ENCODE data around the gene OBP2B.
"Not testable (repeated sequence)": the region's sequence is repeated elsewhere in the genome, so short reads cannot be mapped to it uniquely, and the experiment has no call there.

Gene OBP2B

GRCh38 chr9:133221177-133221809, 12.2 kb upstream of the OBP2B start:
- FAIRE-seq, result no peak

DNA sequence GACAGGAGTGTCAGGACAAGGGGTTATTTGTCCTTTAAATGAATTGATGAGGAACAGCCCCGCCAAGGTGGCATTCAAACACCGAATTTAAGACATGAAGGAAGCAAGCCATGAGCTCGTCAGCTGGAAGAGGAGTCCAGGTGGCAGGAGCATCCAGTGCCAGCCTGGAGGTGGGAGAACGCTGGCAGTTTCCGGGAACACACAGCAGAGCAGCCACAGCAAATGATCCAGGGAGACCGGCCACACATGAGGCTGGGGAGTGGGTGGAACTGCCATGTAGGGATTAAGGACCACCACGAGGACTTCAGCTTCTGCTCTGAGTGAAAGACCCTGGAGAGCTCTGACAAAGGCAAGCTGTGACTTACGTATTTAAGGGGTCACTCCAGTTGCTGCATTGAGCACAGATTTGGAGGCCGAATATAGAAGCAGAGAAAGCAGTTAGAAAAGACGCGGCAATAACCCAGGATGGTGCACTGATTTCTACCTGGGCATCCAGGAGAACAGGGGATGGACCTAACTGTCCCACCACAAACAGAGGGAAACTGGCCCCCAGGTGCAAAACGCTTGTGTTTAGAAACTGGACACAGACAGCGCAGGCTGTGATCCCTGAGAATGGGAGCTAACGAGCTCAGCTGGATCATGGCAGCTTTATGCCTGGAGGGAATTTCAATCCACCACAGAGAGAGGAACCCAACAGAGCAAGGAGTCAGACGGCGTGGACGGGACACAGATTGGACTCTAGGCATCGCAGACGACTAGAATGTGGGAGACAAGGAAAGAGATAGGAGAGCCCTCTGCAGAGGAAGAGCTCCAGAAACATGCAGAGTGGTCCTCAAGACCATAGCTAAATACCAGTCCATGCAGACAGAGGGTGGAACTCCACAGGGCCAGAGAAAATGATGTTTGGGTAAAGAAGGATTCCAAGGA, 9.3 kb upstream of the OBP2B start:
- not testable (repeated sequence) for FAIRE-seq

DNA sequence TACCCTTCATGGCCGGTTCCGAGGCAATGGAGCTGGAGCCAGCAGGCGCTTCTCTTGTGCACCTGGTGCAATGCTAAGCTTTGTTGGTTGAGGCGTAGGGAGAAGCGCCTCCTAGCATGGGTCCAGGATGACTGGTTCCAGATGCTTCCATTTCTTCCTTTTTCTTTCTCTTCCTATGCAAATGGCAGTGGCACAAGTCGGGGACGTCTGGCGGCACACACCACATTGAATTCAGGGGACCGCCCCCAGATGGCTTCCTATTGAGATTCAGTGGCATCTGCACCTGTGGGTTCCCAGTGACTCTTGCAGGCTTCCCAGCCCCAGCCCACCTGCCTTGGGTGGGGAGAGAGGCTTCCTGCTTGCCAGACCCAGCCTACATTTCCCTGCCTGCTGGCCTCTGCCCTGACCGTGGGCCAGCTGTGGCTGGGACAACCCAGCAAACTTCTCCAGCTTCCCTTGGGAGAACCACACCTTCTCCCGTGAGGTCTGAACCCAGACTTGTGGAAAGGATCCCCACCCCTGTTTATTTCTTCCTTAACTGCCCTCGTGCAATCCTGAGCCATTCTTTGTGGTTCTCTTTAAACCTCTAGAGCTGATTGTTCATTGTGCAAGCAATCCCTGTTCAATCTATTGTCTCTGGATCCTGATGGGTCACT, 8.4 kb upstream of the OBP2B start:
- FAIRE-seq, result not testable (repeated sequence)

DNA sequence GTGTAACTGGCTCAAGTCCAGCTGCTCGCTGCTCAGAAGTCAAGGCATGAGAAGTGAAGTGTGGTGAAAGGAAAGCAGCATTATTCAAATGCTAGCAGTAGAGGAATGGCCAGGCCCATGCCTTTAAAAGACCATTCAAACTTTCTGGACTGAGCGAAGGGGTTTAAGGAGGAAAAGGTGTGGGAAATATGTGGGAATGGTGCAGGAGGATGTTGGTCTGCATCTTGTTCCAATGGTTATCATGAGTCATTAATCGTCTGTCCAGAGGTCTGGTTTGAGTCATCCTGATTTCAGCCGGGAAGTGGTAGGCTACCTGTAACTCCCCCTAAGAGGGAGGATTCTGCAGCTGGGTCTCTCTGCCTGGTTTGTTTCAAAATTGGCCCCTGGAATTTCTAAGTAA, 5.2 kb upstream of the OBP2B start:
- FAIRE-seq, result not testable (repeated sequence)

- FAIRE-seq, result no peak
Observed at GRCh38 chr9:133210609-133211008, 1.6 kb upstream of the OBP2B start.

GRCh38 chr9:133210202-133210532, 1.1 kb upstream of the OBP2B start:
- FAIRE-seq, result no peak

GRCh38 chr9:133209327-133210201, 514 bp upstream of the OBP2B start:
- not testable (repeated sequence) for FAIRE-seq

GRCh38 chr9:133208171-133208879, 725 bp downstream of the OBP2B start:
- FAIRE-seq, result not testable (repeated sequence)

DNA sequence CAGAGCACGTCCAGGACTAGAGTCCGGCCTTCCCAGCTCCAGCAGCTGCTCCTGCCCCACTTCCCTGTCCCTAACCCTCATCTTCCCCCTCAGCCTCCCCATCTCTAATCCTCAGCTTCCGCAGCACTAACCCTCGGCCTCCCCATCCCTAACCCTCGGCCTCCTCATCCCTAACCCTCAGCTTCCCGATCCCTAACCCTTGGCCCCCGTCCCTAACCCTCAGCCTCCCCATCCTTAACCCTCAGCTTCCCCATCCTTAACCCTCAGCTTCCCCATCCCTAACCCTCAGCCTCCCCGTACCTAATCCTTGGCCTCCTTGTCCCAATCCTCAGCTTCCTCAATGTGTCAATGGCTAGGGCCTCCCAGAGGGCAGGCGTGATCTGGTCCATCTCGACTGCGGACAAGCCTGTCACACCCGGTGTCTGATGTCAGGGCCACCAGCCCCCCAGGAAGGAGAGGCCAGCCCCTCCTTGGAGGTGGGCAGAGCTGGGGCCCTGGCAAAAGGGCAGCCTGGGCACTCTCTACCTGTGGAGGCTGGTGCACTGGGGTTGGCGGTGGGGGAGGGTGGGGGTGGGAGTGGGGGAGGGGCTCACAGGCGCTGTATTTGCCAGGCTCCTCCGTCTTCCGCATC, 1.4 kb downstream of the OBP2B start:
- FAIRE-seq, result no peak

DNA sequence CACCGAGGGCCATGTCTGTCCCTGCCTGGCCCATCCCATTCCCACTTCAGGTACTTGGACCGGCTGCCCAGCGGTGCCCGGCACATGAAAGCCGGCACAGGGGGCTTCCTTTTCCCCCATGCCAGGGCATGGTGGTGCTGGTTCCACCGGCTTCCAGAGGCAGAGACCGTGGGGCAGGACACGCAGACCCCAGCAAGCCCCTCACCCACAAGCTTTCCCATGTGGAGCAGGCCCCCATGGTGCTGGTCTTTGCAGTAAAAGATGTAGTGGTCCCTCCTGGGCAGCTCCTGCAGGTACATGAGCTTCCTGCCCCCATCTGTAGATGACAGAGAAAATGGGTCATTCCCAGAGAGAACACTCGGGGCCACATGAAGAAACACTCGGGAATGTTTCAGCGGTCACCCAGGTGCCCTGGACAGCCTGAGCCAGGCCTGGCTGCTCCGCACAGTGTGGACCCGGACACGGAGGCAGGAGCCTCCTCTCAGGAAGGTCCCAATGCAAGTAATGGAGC, 2.0 kb downstream of the OBP2B start:
- FAIRE-seq, result no peak

GRCh38 chr9:133205996-133206931, 2.8 kb downstream of the OBP2B start:
- FAIRE-seq, result no peak

DNA sequence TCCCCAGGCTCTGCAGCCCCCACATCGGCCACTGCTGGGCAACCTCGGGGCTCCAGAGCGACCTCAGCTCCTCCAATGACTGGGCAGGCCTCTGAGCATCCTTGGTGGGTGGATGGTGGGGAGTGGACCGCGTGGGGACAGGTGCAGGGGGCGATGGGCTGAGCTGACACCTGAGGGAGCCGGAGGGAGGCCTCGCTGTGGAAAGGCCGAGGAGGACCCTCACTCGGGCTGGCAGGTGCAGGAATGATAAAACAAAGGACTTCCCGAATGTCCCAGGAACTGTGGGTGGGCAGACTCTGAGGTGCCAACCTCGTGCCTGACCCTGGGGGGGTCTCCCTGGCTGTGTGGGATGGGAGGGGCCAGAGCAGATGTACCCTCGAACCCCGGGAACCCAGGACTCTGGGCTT, 3.6 kb downstream of the OBP2B start:
- FAIRE-seq, result not testable (repeated sequence)

GRCh38 chr9:133204993-133205336, 4.1 kb downstream of the OBP2B start:
- FAIRE-seq, result no peak

GRCh38 chr9:133204335-133204992, 4.6 kb downstream of the OBP2B start:
- no peak for FAIRE-seq

DNA sequence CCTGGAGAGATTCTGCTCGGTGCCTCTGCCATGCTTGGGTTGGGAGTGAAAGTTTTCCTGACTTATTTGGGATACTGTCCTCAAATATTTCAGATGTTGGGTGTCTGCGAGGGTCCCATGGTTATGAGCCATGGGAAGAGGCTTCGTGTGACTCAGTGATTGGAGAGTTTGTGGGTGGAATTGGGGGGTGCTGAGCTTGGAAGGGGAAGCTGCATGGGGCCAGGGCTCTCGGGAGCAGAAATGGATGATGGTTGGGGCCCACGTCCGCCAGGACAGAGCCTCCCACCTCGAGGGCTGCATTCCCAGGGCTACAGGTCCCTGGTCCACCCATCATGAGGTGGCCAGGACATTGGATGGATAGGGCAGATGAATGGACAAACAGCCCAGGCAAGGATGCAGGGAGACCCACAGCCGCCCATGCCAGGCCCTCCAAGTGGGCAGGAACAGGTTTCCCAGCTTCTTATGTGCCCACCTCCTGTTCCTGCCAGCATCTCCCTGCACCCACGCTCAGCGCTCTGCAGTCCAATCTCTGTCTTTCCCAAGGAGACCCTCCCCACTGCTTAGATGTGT, 5.5 kb downstream of the OBP2B start:
- no peak for FAIRE-seq

GRCh38 chr9:133202688-133203453, 6.2 kb downstream of the OBP2B start:
- no peak for FAIRE-seq

DNA sequence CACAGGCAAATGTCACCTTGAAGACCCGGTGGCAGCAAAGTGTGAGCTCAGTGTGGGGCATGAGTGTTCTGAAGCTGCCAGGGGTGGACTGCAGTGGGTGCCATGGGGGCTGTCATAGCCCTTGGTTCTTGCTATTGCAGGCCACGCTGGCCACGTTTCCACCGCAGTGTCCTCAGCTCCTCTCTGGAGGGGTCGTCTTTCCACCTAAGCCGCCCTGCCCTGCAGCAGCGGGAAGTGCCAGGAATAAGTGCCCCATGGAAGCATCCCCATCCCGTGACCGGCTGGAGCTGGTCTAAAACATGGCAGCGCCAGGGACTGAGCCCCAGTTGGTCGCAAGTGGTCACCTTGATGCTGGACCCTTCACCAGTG, 6.9 kb downstream of the OBP2B start:
- FAIRE-seq, result no peak

DNA sequence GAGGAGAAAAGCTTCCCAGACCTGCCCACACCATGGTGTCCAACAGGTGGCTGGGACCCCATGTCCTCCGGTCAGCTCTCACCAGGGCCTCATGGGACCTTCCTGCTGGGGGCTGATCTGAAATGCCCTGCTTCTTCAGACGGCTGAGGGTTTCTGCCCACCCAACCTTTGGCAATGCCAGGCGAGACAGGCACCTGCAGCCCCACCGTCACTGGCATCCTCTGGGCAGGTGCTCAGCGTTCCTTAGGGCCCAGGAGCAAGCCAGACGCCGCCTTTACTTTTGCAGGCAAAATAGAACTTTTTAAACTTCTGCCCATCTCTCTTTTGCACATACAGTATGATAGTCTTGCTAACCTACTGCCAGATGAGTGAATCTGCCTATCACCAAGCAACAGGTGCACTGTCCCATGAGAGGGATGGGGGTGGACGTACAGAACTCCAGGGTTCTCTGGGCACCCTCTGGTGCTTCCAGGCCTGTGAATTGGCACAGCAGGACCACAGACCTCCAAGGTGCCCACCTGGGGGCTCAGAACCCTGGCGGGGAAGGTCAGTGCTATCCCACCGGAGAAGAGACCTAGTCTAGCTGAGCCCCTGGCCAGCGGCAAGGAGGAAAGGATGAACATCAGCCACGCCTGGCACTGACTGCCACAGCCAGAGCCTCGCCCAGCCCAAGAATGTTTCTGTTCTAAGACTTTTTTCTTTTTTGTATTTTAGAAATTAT, 7.5 kb downstream of the OBP2B start:
- FAIRE-seq, result no peak

Measured in G401.6 (cell line).